ENCODE measurements around the gene ADGRB3.

GRCh38 chr6:68642081-68642480, 7.0 kb downstream of the ADGRB3 start:
- no peak for TF ChIP-seq CTCF (IDR thresholded peaks at IDR 0.05)
- TF ChIP-seq EZH2 (IDR thresholded peaks at IDR 0.05; ENCODE audit: borderline replicate concordance, insufficient read depth, low read depth, low read length, poor library complexity, severe bottlenecking) = no peak
